Measurements from ENCODE around the gene CACNG4. TPM values are rescaled to one million over a fixed set of nuclear protein-coding genes. Genes with fewer than 3 reads are reported as not detected.
A peak's percentile ranks its signal among the peaks of the same experiment; 100 is the strongest.

CACNG4 gene
- polyA plus RNA-seq, 1 donor = 10.0 TPM

DNA sequence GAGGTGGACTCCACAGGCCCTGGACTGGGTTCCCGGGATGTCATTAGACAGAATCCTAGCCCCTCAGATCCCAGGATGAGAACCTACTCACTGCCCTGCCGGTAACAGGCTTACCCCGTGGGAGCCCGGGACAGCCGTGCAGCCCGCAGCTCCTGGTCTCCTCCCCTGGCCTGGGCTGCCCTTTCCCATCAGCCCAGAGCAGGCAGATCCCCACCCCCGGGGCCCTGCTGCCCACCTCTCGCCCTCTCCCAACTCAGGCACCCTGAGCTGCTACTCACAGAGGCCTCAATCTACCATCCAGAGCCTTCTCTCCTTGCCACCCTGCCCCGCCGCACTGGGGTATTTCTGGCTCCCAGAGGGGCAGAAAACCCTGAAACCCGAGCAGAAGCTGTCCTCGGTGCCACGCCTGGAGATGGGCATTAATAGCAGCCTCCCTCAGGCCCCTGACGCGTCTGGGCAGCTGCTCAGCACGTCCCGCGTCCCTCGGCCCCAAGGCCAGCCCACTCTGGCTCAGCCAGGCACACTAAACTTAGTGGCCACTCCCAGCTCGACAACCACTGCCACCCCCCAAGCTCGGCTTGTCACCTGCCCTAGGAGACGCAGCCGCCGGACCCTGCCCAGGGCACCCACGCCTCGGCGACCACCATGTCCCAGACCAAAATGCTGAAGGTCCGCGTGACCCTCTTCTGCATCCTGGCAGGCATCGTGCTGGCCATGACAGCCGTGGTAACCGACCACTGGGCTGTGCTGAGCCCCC lies 79.7 kb downstream of the CACNG4 start, which contains the start of gene CACNG1:
CACNG1 (plus strand) TSS at position 539 of the 757 bp plus-strand sequence; CDS start at position 646, 107 bp downstream.
- DNase-seq = peak; percentile 11

DNA sequence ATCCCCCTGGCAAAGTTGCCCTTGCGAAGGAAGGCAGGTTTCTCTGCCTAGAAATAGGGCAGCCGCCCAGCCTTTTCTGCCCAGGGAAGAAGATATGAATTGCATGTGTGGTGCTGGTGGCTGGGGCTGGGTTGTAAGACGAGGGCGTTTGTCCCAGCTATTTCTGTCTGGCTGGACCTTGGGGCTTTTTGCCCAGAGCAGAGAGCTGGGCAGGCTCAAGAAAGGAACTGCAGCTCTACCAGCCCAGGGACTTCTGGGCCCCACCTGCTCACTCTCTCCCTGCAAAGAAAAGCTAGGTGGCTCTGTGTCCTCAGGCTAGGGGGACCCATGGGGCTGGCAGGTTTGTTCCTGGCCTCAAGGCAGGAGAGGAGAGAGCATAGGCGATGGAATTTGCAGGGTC lies 80.4 kb downstream of the CACNG4 start:
- no peak for DNase-seq

DNA sequence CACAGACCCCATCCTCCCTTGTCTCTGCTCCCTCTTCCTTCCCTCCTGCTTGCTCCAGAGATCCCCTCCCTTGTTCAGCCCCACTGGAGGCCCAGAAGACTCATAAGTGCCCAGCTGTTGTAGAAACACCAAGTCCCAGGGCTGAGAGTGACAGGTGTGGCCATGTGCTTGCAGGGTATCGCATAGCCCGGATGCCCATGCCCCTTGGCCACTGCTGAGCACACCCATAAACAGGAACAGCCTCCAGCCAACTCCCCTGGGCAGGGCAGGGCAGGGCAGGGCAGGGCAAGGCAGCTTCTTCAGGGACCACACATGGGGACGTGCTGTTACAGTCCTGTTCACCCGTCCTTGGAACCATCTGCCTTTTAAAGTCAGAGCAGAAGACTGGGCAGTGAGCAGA lies 81.9 kb downstream of the CACNG4 start:
- DNase-seq = no peak

DNA sequence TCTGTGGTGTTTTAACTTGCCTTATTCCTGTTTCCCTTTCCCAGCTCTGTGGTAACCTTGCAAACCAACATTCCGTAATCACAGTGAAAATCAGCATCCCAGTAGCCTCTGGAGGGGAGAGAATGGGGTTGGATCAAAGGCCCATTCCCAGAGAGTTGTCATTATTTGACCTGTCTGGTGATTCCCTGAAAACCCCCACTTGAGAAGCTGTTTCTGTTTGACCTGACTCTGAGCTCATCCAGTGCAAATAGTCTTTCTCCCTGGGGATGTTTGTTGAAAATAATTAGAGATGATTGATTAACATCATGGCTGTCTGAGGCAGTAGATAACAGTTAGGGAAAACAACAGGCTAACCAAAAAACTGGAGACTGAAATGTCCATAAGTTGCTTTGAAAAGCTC lies 82.9 kb downstream of the CACNG4 start:
- no peak for DNase-seq

DNA sequence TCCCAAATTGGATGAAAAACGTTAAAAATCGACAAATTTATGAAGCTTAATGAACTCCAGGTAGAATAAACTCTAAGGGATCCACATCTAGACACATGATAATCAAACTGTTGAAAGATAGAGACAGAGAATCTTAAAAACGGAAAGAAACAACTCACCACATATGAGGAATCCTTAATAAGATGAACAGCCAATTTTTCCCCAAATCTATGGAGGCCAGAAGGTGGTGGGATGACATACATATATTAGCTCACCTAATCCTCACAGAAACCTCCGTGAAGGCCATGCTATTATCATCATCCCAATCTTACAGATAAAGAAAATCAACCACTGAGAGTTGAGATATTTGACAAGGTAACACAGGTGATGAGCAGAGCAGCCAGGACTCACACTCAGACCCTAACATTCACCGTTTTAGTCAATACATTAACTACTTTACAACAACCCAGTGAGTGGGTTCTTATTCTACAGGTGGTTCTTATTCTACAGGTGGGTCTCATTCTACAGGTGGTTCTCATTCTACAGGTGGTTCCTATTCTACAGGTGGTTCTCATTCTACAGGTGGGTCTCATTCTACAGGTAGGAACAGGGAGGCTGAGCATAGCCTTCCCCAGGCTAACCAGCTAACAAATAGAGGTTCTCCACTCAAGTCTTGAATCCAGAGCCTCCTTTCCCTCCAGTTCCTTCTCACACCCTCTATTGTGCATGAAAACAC lies 84.7 kb downstream of the CACNG4 start:
- DNase-seq = no peak

DNA sequence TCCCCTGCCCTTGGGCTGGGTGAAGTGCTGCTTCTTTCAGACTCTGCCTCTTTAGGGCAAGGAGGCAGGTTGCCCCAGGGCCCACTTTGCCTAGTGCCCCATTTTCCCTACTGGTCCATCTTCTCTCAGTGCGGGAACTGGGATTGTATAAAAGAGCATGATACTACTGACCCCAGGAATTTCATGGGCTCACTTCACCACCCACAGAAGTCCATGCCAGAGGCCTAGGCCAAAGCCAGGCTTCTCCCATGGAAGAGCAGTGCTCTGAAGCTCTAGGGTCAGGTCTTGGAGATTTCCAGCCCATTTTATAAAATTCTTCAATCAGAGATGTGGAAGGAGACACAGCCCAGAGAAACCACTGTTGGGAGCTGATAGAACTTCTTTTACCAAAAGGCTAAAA lies 85.6 kb downstream of the CACNG4 start:
- DNase-seq = no peak

DNA sequence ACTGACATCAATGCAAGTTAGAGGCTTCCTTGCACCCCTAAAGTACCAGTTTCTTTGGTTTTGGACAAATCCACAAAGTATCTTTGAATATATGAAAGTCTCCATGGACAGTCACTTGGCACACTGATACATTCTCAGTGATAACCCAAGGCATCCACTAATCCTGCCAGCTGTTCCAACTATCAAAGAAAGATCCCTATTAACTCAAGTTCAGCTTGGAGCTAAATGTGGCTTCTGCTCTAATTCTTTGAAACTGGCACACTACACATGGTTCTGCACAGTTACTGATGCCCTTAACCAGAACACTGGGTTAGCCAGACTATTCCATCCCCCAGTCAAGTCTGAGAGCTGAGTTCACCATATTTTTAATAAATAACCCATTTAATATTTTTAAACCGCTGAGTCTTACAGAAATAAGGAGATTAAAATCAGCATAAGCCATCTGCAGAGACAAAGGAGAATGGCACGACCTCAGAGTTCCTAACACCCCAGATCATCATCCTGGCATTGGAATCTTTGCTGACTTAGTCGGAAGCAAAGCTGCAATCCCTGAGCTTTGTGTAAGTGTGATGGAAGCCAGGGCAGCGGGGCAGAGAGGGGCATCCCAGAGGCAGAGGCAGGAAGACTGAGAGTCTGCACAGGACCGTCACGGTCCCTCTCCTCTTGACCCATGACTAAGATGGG lies 86.1 kb downstream of the CACNG4 start:
- no peak for DNase-seq

DNA sequence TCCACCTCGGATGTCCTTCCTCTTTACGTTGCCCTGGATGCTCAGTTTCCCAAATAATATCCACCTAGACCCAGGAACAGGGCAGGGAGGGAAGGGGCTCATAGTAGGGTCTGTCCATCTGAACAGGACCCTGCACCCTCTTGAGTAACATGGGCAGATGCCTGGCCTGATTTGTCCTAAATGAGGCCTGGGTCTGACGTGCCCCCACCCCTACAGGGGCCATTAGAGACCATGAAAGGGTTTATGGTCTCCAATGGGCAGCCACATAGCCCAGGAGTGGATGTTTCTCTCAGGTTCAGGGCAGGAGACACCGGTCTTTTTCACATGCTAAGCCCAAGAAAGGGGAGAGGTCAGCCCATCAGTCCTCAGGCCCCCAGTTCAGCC lies 86.6 kb downstream of the CACNG4 start:
- no peak for DNase-seq

DNA sequence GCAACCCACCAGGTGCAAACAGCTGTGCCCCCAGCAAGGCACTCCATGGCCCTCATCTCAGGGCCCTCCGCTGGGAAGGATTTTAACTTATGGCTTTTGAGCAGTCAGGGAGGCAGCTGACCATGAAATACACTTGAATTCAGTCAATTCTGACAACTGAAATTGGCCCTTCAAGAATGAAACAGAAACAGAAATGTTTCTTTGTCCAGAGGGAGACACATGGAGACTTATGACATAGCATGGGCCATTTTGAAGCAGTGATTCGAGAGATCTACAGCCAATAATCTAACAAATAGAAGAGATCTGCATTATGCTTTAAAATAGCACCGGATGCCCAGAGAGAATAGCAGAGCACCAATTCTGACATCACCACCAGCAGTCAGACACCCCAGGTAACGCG lies 87.3 kb downstream of the CACNG4 start:
- no peak for DNase-seq

DNA sequence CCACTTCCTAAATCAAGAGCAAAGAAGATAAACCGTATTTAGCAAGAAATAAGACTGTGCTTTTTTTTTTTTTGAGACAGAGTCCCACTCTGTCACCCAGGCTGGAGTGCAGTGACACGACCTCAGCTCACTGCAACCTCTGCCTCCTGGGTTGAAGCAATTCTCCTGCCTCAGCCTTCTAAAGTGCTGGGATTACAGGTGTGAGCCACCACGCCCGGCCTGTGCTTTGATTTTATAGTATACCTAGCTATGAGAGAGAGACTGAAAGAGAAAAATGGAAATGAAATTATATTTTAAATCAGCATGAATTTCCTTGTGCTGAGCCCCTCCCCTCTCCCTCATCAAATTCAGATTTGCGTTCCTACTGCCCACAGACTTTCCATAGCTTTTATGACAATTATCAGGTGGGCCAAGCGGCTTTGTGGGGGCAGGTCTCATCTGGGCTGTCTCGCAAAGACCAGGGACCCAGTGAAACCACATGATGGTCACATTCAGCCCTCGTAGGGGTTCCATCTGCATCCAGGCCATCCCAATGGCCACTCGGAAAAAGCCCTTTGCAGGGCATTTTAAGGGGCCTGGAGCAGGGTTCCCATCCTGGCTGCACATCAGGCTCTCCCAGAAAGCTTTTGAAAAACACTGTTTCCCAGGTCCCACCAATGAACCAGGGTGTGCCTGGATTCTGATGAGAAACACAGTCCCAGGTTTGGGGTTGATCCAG lies 88.4 kb downstream of the CACNG4 start:
- no peak for DNase-seq

DNA sequence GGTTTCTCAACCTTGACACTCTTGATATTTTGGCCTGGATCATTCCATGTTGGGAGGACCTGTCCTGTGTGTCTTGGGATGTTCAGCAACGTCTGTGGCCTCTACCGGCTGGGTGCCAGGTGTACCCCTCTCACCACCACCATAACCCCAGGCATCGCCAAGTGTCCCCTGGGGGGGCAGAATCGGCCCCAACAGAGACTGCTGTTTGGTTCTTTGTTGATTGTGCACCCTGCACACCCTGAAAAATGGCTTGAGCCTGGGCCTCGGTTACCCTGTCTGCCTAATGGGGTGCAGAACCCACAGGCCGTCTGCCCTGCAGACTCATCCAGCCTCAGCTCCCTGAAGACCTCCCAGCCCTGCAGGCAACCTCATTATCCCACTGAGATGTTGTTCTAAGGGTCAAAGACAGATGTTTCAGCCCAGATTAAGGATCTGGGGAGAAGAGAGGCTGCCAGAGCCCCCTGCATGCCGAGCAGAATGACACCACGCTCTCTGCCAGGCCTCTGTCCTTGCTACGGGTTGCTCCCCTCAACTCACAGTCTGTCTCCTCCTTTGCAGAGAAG lies 89.0 kb downstream of the CACNG4 start:
- DNase-seq = no peak

DNA sequence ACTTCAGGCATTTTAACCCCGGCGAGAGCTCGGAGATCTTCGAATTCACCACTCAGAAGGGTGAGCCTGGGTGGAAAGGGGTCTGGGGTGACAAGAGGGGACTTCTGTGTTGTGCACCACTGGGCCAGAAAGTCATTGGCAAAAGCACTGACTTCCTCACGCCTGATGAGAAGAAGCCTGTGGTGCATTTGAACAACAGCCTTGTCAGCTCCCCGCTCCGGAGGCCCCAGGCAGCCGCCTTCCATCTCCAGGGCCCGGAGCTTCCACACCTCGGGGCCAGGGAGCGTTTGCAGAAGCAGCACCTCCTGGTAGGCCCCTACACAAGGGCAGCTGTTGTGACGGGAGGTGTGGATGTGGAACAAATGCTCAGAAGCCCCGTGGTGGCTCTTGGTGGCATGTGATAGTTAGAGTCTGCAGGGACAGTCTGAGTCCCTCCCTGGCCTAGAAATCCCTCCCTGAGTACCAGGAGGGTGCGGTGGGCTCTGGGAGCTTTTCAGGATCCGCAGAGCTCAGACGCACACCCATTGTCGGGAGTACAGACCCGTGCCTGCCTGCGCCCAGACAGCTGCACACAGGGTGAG lies 89.6 kb downstream of the CACNG4 start:
- DNase-seq = no peak

DNA sequence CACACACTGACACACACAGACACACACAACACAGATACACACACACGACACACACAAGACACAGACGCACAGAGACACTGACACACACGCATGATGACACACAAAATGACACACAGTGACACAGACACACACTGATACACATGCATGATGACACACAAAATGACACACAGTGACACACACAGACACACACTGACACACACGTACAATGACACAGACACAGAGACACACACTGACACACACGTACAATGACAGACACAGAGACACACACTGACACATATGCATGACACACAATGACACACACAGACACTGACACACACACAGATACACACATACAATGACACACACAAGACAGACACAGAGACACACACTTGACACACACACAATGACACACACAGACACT lies 90.1 kb downstream of the CACNG4 start:
- DNase-seq = no peak

DNA sequence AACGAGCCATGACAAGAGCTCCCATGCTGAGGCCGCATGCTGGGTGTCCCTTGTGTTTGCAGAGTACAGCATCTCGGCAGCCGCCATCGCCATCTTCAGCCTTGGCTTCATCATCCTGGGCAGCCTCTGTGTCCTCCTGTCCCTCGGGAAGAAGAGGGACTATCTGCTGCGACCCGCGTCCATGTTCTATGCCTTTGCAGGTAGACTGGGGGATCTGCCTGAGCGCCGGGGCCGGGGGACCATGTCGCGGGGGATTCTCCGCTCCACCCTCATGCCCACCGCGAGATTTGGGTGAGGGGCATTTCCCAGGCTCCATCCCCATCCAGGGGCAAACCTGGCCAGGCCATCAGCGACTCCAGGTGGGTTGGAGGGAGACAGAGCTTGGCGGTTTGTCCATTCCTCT lies 90.5 kb downstream of the CACNG4 start:
- DNase-seq = no peak

DNA sequence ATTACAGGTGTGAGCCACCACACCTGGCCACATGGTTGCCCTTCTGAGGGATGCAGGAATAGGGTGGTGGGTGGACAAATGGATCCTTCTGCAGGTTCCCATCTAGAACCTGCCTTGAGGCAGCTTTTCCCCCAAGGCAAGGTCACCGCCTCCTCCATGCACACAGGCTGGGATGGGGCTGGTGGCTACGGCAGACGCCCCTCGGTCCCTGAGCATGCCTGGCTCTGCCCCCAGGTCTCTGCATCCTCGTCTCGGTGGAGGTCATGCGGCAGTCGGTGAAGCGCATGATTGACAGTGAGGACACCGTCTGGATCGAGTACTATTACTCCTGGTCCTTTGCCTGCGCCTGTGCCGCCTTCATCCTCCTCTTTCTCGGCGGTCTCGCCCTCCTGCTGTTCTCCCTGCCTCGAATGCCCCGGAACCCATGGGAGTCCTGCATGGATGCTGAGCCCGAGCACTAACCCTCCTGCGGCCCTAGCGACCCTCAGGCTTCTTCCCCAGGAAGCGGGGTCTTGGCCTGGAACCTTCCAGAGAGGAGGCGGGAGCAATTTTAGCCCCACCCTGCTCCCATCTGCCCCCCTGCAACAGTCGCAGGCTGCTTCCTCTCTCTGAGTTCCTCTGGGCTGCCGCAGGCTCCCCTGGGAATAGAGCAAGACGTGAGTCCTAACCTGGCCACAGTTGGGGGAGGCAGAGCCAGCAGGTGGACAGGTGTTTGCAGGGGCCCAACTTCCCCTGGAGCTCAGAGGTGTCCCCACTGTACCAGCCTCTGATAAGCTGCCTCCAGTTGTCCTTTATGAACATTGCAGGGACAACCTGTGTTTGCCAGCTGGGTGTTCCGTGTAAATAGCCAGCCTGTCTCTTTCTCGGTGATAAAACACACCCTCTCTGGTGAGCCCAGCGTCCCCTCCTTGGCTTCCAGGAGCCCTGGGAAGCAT lies 91.6 kb downstream of the CACNG4 start:
- no peak for DNase-seq

DNA sequence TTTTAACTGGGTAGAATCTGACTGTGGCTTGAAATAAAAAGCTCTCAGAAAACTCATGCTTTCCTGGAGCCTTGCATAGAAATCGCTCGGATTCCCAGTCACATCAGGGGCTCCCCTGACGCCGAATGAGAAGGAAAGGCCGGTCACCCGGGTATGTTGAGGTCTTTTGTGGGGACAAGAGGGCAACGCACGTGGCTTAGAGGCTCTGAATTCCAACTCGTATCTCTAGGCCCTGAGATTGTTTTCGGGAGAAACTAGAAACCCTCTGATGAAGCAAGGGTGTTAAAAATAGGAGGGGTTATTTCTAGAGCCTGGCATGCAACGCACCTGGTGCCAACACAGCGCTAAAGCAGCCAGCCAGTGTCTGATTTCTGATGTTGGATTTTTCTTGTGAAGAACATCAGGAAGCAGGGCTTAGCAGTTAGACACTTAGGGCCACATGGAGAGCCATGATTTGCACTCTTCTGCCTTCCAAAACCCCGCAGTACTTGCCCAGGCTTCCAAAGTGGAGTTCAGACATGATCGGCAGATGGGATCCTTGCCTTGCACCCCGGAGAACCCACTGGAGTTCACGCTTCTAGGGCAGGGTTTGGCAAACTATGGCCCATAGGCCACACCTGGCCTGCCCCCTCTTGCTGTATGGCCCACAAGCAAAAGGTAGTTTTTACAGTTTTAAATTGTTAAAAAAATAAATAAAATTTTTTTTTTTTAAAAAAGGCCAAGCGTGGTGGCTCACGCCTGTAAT lies 92.4 kb downstream of the CACNG4 start:
- DNase-seq = no peak

DNA sequence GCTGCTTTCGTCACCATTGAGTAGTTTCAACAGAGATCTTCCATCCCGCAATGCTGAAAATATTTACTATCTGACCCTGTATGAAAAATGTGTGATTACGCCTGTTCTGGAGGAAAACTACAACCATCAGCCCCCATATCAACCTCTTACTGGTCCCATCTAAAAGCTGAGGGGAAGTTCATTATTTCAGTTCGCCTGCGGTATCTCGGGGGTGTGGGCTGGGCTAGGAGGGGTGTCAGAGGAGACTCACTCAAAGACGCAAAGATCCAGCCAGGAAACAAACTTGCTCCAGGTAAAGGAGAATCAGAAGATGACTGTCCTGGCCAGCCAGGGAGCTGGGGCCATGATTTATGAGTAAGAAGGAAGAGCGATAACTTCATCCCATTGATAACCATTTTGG lies 93.5 kb downstream of the CACNG4 start:
- DNase-seq = no peak

DNA sequence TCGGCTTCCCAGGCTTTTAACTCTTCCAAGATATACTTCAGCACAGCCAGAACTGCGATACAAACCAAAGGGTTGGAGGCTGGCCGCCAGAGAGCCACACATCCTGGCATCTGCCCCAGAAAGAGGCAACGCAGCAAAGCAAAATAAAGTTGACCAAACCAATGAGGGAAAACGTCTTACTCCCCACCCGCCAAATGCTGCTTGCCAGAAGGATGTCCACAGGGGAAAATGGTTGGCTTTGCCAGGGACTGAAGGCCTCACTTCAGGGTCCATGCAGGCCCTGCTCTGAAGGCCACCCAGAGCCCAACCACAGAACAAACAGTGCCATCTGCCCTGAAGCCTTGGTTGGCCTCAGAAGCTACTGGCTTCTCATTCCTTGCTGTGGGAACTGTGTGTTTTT lies 94.9 kb downstream of the CACNG4 start:
- DNase-seq = no peak

DNA sequence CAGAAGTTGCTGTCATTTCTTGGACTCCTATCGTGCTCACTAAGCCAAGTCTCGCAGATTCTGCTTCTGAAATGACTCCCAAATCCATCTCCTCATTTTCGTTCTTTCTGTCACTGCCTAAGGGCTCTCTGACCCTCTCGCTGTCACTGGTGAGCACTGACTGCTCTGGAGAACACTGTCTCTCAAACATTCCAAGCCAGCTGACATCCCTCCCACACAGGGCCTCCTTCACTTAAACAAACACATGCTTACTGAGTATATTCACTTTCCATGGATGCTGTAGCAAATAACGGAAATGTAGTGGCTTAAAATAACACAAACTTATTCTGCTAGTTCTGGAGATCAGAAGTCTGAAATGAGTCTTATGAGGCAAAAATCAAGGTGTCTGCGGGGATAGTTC lies 98.6 kb downstream of the CACNG4 start:
- no peak for DNase-seq

DNA sequence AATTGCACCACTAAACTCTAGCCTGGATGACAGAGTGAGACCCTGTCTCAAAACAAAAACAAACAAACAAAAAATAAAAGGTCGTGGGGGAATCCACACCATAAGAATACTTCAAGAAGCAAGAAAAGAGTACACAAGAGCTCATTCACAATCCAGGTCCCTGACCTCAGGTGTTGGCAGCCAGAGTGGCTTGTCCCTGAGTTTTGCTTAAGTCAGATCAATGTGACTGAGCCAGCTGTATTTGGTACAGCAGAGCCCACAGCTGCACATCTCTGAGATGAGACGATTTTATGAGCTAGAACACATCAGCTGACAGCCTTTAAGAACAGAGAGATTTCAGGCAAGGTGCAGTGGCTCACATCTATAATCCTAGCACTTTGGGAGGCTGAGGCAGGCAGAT lies 102.2 kb downstream of the CACNG4 start:
- DNase-seq = no peak

Data from hindlimb muscle (tissue), 1 donor.